HUES6 (cell line): ENCODE data around the gene MSI2.

Experiments used
- H3K27ac ChIP-seq: 2 replicates; pipeline ENCODE4 v1.7.0; 2013; ENCODE audit warnings: low read depth, mild to moderate bottlenecking, low read length, inconsistent platforms
- H3K27me3 ChIP-seq: 2 replicates; pipeline ENCODE4 v1.6.1; 2013; ENCODE audit warnings: low read length; ENCODE audit not compliant: control insufficient read depth, insufficient read depth
- H3K36me3 ChIP-seq: 2 replicates; pipeline ENCODE4 v1.6.1; 2013; ENCODE audit warnings: low read length; ENCODE audit not compliant: control insufficient read depth, insufficient read depth
- H3K4me1 ChIP-seq: 2 replicates; pipeline ENCODE4 v1.6.1; 2013; ENCODE audit warnings: low read length; ENCODE audit not compliant: control insufficient read depth, insufficient read depth
- H3K4me3 ChIP-seq: 2 replicates; pipeline ENCODE4 v1.5.1; 2013; ENCODE audit warnings: low read depth, low read length
- H3K9ac ChIP-seq: one replicate; pipeline ENCODE4 v1.6.1; 2013; ENCODE audit warnings: mild to moderate bottlenecking, low read length
- H3K9me3 ChIP-seq: 2 replicates; pipeline ENCODE4 v1.6.1; 2013; ENCODE audit warnings: low read depth, low read length; ENCODE audit not compliant: control insufficient read depth, insufficient read depth

Gene MSI2

DNA sequence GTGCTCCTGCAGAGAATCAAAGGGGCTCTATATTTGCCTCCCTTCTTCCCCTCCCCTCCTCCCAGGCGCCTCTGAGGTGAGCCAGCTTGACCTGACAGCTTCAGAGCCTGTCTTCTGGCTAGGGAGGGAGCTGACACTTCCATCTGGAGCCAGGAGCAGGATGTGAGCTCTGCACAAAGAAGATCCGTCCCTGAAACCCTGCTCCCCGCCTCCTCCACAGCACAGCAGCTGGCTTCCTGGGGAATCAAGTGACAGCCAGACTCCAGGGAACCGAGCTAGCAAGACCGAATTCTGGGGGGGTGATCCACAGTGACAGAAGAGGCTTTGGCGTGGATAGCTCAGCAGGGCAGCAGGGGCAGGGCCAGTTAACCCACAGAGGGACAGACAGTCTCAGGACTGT is 451.6 kb downstream of the MSI2 start:
- H3K36me3 ChIP-seq = no peaks in the 10 kb centered on the region
- H3K9ac ChIP-seq = peak overlapping the region; percentile 28
- H3K27me3 ChIP-seq = no peaks in the 10 kb centered on the region
- H3K9me3 ChIP-seq = no peaks in the 10 kb centered on the region
- H3K4me1 ChIP-seq = peaks cover 16% of the 10 kb centered on the region
- peak overlapping the region; percentile 45 for H3K4me3 ChIP-seq
- no peak overlapping the region for H3K27ac ChIP-seq

DNA sequence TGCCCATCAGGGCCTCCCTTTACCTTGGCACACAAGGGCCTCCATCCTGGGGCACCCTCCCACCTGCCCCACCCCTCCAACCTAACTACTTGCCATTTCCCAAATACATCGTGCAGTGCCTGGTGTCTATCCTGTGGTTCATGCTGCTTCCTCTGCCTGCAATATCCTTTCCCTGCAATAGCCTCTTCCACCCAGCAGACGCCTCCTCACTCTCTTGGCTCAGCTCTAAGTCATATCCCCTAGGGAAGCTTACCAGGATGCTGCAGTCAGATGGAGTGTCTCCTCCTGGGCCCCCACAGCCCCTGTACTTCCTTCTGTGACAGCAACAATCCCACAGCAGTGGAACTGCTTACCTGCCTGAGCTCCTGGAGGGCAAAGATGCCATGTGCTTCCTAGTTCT is 452.1 kb downstream of the MSI2 start:
- H3K27ac ChIP-seq = no peak overlapping the region
- peak overlapping the region; percentile 28 for H3K9ac ChIP-seq
- no peaks in the 10 kb centered on the region for H3K27me3 ChIP-seq

DNA sequence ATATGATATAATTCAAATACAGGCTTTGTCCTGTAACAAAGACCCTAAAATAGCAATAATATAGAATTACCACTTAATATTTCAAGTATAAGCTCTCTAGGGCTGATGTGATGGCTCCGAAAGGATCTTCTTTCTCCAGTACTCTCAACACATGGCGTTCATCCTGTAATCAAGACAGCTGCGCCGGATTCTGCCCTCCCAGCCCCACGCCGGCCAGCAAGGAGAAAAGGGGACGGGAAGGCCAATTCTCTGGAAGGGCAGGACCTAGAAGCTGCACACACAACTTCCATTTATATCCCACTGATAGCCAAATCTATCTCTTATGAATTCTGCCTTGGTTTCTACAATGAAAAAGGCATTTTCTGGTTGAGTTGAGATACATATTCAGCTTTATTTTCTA is 456.8 kb downstream of the MSI2 start:
- Histone ChIP-seq H3K4me3 (no peak overlapping the region), H3K27me3 (peaks cover 21% of the 10 kb centered on the region; the same call in 1 of the 2 replicates), H3K27ac (no peak overlapping the region), H3K4me1 (peaks cover 5% of the 10 kb centered on the region), H3K9ac (no peak overlapping the region), H3K9me3 (no peaks in the 10 kb centered on the region), H3K36me3 (no peaks in the 10 kb centered on the region)

More for the DNA sequence above, 452.1 kb downstream of the MSI2 start:
- Histone ChIP-seq H3K36me3 (no peaks in the 10 kb centered on the region), H3K9me3 (no peaks in the 10 kb centered on the region), H3K4me3 (peak overlapping the region; percentile 45; the same call in 1 of the 2 replicates), H3K4me1 (peaks cover 16% of the 10 kb centered on the region)

DNA sequence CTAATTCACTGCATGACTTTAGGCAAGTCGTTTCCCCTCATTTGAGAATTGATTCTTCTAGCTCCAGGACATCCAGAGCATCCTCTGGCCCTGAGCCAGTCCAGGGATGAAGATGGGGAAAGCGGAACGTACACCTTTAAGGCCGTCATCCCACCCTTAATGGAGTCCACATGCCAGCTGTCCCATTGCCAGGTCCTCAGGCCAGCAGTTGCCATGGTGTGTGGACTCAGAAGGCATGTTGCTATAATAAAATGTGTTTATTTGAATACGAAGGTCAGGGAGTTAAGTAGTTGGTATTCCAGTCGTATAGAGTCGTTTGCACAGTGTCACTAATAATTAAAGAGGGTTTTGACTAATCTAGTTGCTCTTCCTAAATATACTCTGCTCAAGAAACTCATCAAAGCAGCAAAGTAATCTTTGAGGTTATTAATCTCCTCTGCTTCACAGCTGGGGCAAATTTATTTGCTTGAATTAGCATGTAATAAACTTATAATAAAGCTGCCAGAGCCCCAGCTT is 458.4 kb downstream of the MSI2 start:
- no peaks in the 10 kb centered on the region for H3K4me1 ChIP-seq
- no peak overlapping the region for H3K9ac ChIP-seq
- H3K36me3 ChIP-seq = no peaks in the 10 kb centered on the region
- H3K27ac ChIP-seq = no peak overlapping the region
- no peaks in the 10 kb centered on the region for H3K9me3 ChIP-seq
- H3K27me3 ChIP-seq = peaks cover 21% of the 10 kb centered on the region; the same call in 1 of the 2 replicates
- no peak overlapping the region for H3K4me3 ChIP-seq

DNA sequence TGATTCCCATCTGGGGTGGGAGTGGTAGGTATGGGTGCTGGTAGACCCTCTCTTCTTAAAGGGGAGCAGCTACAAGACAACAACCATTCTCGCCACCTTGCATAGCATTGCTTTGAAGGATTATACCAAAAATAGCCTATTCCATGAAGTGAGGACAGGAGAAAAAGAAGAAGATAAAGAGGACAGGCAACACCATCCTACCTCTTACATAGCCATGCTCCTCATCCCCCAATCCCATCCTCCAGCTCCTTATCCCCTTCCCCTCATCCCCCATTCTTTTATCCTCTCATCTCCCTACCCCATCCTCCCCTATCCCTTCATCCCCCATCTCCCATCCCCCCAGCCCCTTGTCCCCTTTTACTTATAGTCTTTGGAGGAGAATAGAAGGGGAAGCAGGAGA is 459.7 kb downstream of the MSI2 start:
- H3K9me3 ChIP-seq = no peaks in the 10 kb centered on the region
- H3K36me3 ChIP-seq = no peaks in the 10 kb centered on the region
- H3K27ac ChIP-seq = no peak overlapping the region
- no peaks in the 10 kb centered on the region for H3K4me1 ChIP-seq
- H3K9ac ChIP-seq = no peak overlapping the region
- no peak overlapping the region for H3K4me3 ChIP-seq
- peaks cover 21% of the 10 kb centered on the region; the same call in 1 of the 2 replicates for H3K27me3 ChIP-seq

DNA sequence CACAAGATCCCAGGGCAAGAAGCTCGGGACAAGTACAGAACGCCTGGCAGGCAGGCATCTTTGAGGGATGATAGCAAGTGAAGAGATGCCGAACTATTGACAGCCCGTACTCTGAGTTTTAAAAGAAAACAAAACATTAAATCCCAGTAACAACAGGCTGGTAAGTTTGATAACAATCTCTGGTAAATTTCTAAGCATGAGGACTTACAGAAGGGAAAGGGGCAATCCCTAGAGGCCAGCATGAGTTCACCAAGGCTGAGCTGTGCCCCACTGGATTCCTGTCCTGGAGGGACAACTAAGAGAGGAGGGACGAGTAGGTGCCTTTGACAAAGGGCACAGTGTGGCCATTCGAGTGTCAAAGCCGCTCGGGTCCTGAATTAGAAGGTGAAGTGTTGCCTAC is 462.6 kb downstream of the MSI2 start:
- peaks cover 6% of the 10 kb centered on the region; the same call in 1 of the 2 replicates for H3K4me1 ChIP-seq

DNA sequence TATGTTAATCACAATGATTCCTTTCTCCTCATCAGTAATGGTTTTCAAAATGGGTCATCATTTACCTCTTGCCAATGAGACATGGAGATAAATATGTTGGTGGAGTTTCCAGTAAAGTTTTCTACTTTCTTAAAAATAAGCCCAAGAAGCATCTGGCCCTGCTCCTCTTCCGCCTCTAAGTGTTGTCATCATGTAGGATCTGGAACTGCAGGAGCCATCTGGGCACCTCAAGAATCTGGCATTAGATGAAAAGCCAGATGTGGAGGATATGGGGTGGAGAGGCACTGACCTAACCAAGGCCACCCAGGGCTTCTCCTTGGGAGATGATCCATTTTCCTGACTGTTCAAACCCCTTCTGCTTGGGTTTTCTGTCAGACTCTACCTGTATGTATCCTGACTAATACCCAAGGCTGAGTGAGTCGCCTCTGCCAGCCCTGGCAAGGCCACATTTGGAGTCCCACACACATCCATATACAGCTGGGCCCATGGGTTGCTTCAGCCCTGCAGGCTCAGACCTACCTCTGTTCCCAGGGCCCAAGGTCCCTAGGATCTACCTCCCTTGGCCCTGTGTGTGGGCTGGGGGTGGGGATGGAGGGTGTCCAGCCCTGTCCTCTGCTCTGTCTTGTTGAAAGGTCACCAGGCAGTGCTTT is 464.2 kb downstream of the MSI2 start:
- Histone ChIP-seq H3K9ac (no peak overlapping the region), H3K4me1 (peaks cover 7% of the 10 kb centered on the region; the same call in 1 of the 2 replicates), H3K36me3 (no peaks in the 10 kb centered on the region), H3K9me3 (no peaks in the 10 kb centered on the region), H3K27me3 (peaks cover 11% of the 10 kb centered on the region; the same call in 1 of the 2 replicates), H3K4me3 (no peak overlapping the region), H3K27ac (no peak overlapping the region)

More for the DNA sequence above, 462.6 kb downstream of the MSI2 start:
- no peaks in the 10 kb centered on the region for H3K9me3 ChIP-seq
- H3K36me3 ChIP-seq = no peaks in the 10 kb centered on the region
- H3K9ac ChIP-seq = no peak overlapping the region
- H3K4me3 ChIP-seq = no peak overlapping the region
- peaks cover 21% of the 10 kb centered on the region; the same call in 1 of the 2 replicates for H3K27me3 ChIP-seq
- no peak overlapping the region for H3K27ac ChIP-seq

DNA sequence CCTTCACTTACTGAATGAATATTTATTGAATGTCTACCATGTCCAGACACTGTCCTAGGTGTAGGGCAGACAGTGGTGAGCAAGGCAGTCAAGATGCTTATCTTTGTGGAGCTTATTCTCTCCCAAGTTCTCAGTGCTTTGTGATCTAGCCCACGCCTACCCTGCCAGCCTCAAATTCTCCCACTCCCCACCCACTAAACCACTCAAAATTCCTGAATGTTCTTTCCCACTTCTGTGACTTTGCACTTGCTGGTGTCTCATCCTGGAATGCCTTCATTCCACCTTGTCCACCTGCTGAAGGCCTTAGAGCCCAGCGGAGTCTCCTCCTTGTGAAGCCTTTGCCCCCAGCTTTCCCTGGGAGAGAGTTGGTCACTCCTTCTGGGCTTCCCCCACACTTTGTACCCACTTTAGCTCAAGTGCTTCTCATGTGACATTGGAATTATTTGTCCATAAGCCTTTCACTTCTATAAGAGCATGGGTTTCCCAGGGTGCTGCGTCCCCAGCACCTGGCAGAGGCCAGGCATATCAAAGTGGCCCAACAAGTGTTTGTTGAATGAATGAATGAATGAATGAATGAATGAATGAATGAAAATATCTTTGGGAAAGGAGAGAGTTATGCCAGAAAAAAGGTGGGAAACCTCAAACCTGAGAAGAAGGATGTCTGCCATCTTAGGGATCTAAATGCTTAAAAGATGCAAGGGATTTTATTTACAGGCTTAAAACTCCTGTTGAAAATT is 465.8 kb downstream of the MSI2 start:
- Histone ChIP-seq H3K27ac (no peak overlapping the region), H3K9ac (no peak overlapping the region), H3K36me3 (no peaks in the 10 kb centered on the region), H3K4me3 (no peak overlapping the region), H3K27me3 (0 out of 2 replicates have a peak, but pooled peaks cover under 1% of the 10 kb centered on the region), H3K4me1 (peaks cover 7% of the 10 kb centered on the region; the same call in 1 of the 2 replicates), H3K9me3 (no peaks in the 10 kb centered on the region)

DNA sequence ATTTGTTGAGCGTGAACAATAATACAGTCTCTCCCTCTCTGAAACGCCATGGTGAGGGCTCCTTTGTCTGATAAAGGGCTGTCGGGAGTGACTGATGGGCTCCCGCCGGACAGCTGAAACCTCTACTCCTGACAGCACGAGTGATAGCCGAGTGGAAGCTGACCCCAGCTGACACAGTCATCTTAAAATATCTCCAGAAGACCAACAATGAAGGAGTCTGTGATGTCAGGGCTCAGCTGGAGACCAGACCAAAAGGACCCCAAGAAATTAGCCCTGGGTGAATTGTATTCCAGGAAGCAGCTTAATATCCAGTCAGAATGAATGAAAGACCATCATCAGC is 466.4 kb downstream of the MSI2 start:
- Histone ChIP-seq H3K36me3 (no peaks in the 10 kb centered on the region), H3K27me3 (no peaks in the 10 kb centered on the region), H3K9me3 (no peaks in the 10 kb centered on the region), H3K4me3 (no peak overlapping the region), H3K9ac (no peak overlapping the region), H3K27ac (no peak overlapping the region), H3K4me1 (peaks cover 7% of the 10 kb centered on the region; the same call in 1 of the 2 replicates)

DNA sequence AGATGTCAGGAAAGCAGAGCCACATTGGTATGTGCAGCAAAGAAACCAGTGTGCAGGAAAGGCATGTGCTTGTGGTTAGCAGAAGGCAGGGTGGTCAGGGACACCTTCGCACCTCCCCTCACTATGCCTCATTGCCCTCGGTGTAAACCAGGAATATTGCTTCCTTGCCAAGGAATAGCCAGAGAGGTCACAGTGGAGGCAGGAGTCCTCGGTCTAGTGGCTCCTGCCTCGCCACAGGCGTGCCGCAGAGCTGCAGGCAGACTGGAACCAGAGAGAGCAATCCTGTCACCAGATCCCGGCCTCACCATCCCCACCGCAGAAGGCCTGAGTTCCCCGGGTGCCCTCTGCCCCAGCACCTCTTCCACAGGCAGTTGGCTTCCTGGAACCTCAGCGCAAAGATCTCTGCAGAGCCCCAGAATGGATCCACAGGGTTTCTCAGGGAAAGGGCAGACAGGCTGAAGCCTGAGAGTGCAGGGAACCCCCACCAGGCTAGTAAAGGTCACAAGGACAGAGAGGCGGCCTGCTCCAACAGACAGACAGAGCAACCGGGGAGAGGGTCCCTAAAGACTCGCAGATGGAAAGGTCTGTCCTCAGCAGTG is 467.2 kb downstream of the MSI2 start:
- H3K4me3 ChIP-seq = no peak overlapping the region
- H3K9me3 ChIP-seq = no peaks in the 10 kb centered on the region
- no peak overlapping the region for H3K9ac ChIP-seq
- H3K27me3 ChIP-seq = no peaks in the 10 kb centered on the region
- no peak overlapping the region for H3K27ac ChIP-seq
- peaks cover 7% of the 10 kb centered on the region; the same call in 1 of the 2 replicates for H3K4me1 ChIP-seq
- H3K36me3 ChIP-seq = no peaks in the 10 kb centered on the region
